GM18873 (cell line): Measurements from ENCODE around the gene SERPINB5.
"Not testable (repeated sequence)": the region's sequence is repeated elsewhere in the genome, so short reads cannot be mapped to it uniquely, and the experiment has no call there.

Source experiments
- ATAC-seq: cut with Tn5 transposase; IDR thresholded peaks from one replicate; pipeline ENCODE4 v1.9.1; 2021; ENCODE audit warnings: mild to moderate bottlenecking, moderate library complexity, moderate number of reproducible peaks; ENCODE audit not compliant: unreplicated experiment, low FRiP score

SERPINB5 gene, protein sequence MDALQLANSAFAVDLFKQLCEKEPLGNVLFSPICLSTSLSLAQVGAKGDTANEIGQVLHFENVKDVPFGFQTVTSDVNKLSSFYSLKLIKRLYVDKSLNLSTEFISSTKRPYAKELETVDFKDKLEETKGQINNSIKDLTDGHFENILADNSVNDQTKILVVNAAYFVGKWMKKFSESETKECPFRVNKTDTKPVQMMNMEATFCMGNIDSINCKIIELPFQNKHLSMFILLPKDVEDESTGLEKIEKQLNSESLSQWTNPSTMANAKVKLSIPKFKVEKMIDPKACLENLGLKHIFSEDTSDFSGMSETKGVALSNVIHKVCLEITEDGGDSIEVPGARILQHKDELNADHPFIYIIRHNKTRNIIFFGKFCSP

DNA sequence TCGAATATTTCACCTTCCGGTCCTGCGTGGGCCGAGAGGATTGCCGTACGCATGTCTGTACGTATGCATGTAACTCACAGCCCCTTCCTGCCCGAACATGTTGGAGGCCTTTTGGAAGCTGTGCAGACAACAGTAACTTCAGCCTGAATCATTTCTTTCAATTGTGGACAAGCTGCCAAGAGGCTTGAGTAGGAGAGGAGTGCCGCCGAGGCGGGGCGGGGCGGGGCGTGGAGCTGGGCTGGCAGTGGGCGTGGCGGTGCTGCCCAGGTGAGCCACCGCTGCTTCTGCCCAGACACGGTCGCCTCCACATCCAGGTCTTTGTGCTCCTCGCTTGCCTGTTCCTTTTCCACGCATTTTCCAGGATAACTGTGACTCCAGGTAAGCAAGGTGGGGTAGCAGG lies at the start of gene SERPINB5:
TSS of gene SERPINB5 (plus strand) at position 291 of the 400 bp plus-strand sequence. CDS start 7,471 bp downstream, outside the sequence.
- ATAC-seq: no peak

DNA sequence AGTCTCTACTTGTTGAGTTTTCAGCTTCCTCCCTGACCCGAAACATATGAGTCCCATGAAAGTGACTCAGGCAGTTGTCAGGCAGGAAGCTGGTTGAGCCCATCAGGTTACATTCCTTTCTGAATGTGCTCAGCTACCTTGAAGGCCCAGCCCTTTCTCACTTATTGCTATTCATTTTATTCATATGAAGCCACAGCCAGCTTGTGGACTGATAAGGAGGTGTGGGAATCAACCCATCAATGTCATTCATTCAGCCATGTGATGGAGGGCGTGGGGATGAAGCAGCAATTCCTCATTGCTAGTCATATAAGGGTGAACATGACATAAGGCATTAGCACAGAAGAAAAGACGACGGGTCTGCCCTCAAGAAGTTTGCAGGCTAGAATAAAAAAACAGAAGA lies 49.2 kb upstream of the SERPINB5 start:
- no peak for ATAC-seq

DNA sequence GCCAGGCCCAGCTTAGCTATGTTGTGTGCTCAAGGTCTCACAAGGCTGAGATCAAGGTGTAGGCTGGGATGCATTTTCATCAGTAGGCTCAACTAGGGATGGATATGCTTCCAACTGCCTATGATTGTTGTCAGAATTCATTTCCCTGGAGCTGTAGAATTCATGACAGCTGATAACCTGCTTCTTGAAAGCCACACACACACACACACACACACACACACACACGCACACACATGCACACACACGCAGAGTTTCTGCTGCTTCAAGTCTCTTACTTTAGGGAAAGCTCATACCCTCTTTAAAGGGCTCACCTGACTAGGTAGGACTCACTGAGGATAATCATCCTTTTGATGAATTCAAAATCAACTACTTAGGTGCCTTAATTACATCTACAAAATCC lies 46.2 kb upstream of the SERPINB5 start:
- no peak for ATAC-seq

DNA sequence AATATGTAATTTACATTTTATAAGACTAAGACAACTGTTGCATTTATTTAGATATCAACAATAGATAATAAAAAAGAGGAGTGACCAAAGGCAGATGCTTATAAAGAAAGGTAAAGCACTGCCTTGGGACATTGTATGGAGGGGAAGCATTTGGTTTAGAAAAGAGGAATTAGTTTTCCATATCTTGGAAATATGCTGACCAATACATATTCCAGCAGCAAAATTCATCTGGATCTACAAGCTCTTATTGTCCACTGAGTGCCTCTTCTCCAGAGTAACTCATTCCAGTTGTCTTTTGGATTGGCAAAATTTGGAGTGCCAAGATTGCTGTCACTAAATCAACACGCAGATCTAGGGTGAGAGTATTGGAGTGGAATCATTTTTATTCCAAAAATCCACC lies 45.6 kb upstream of the SERPINB5 start:
- no peak for ATAC-seq

DNA sequence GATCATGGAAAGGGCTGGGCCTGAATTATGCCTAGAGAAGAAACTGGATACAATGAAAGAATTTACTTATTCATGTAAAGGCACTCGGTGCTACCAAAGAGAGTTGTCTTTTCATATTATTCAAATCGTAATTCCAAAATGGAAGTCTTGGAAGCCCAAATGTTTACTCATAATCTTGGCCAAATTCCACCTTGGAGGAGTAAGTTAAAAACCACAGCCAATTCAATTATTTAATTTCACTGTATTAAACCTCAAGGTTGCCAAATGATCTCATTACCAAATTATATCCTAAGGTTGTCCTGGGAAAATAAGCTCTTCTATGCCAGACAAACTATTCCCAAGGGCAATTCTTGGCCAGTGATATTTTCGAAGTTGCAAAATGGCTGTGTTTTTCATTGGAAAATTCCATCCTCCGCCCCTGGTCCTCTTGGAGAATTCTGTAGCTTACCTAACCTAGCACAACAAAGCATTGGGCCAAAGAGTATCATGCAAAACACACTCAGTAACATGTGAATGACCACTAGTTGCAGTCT lies 43.4 kb upstream of the SERPINB5 start:
- no peak for ATAC-seq

DNA sequence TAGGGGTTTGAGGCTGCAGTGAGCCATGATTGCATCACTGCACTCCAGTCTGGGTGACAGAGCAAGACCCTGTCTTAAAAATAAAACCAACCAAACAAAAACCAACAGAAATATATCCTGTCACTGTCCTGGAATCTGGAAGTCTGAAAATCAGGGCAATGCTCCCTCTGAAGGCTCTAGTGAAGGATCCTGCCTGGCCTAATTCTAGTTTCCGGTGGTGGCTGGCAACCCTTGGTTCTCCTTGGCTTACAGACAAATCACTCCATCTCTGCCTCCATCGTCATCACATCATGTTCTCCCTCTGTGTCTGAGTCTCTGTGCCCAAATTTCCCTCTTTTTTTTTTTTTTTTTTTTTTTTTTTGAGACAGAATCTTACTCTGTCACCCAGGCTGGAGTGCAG lies 38.6 kb upstream of the SERPINB5 start:
- ATAC-seq: no peak

DNA sequence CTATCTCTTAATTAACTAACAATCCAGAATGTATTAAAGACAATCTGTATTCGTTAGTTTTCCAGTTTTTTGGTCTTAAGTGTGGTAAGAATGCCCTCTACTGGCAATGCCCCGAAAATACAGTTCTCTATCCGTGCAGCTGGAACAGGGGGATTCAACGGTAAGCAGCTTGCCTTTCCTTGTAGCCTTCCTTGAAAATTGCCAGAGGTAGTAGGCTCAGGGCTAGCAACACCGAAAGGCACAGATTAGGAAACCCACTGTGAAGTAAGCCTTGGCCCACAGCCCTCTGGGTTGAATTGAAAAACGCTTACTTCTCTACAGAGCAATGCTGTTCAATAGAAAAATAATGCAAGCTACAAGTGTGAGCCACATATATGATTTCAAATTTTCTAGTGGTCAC lies 37.4 kb upstream of the SERPINB5 start:
- no peak for ATAC-seq

DNA sequence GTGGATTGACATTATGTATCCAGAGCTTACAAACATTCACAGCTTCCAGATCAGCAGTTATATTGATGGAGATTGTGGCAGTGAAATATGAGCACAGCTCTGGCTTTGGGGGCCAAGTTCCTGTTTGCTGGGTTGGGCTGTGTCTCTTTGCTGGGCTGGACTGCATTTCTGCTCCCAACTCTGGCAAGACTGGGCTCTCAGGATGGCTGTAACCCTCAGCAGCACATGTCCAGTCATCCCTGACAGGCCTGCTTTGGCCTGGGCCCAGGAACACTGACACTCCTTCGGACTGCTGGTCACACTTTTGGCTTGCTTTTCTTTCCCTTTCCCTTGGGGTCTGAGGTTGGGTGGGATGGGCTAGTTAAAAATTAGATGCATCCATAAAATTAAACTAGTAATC lies 36.5 kb upstream of the SERPINB5 start:
- ATAC-seq: no peak

DNA sequence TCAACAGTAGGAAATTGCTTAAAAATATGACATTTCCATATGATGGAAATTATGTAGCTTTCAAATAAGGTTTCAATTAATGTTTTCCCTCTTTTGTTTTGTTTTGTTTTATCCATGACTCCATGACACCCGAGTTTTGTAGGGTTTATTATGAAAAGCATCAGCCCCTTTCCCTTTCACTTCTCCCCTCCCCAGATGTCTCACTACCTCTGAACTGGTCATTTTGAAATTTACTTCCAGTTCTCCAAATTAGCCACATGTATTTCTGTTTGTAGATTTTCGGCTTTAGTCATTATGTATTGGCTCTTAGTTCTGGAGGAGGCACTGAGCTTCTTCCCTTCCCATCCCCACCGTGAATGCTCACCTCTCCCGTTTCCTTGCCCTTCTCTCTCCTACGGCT lies 35.9 kb upstream of the SERPINB5 start:
- ATAC-seq: no peak

DNA sequence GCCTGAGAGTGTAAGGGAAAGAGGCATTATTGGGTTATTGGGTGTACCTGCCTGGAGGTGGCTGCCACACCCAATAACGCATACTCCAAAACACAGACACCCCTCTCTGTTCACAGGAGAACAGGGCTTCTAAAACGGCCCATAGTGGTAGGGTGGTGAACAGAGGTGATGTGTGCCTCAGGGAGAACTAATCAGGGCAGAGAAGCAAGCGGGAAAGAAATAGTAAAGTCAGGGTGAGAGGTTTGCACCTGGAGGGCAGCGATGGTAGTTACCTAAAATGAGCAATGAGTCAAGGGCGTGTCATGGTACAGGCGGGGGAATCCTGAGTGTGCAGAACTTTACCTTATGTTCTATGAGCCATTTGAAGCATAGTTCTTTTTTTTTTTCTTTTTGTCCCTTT lies 32.9 kb upstream of the SERPINB5 start:
- no peak for ATAC-seq

DNA sequence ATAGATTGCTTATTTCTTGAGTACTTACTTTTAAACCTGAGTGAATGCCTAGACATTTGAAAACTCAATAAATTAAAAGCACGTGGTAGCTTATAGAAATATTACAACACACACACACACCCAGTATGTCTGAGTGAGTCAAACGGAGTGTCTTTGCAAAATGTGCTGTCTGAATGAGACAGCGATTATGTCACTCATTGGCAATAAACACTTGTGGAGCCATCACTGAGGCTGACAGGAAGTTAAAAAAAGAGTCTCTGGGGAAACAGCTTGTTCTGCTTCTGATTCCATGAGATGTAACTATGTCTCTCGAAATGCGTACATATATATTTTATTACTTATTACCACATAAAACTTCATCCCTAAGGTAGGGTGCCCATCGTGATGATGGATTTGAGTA lies 32.2 kb upstream of the SERPINB5 start:
- no peak for ATAC-seq

DNA sequence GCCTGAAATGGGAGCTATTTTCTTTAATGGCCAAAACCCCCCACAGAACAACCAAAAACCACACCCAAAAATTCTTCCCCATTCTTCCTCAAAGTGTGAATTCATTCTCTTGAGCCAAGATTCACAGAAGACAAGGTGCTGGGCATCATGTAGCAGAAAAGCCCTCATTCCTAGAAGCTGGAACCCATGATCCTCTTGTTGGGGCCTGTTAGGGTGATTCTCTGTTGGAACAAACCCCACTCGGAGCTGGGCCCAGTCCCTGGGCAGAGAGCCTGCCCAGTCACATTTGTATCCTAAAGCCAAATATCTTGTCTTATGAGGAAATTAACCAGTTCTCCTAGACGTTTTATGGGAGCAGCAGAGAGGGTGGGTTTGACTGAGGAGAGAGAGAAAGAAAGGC lies 31.7 kb upstream of the SERPINB5 start:
- no peak for ATAC-seq

DNA sequence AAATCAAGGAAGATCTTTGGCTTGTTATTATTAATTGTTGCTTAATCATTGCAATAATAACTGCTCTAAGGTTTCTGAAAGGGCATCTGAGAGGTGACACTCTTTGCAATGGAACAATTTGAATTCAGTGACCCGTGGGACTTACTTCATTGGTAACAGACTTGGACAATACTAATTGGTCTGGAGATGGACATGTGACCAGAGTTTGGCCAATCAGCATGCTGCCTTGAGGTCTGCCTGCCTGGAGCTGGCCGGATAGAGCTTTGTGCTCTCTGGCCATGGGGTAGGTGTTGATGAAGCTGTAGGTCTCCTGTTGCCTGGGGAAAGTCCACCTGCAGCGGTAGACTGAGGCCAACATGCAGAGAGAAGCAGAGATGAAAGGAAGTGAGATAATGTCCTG lies 30.5 kb upstream of the SERPINB5 start:
- no peak for ATAC-seq

DNA sequence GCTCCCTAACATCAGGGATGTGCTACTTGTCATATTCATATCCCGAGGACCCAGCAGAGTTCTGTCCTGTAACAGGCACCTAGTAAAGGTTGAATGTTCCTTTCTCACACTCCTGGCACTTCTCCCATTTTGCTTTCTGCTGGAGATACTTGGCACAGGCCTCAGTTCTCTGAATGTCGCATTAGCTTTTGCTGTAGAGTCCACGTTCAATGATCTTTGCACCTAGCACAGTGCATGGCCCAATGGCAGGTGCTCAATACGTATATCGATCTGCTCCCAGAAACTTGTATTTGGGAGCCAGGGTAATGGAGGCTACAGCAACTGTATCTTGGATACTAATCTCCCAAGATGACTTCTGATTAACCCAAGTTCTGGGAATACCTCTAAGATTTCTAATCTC lies 29.7 kb upstream of the SERPINB5 start:
- no peak for ATAC-seq

DNA sequence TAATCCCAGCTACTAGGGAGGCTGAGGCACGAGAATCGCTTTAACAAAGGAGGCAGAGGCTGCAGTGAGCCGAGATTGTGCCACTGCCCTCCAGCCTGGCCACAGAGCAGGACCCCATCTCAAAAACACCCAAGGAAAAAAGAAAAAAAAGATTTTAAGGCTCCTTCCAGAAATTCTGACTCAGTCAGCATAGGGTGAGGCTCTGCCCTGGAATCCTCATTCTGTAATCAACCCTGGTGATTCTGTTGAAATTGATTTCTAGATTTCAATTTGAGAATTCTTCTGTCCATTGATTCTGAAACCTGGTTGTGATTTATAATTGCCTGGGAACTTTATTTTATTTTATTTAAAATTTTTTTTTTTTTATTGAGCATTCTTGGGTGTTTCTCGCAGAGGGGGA lies 27.3 kb upstream of the SERPINB5 start:
- no peak for ATAC-seq

DNA sequence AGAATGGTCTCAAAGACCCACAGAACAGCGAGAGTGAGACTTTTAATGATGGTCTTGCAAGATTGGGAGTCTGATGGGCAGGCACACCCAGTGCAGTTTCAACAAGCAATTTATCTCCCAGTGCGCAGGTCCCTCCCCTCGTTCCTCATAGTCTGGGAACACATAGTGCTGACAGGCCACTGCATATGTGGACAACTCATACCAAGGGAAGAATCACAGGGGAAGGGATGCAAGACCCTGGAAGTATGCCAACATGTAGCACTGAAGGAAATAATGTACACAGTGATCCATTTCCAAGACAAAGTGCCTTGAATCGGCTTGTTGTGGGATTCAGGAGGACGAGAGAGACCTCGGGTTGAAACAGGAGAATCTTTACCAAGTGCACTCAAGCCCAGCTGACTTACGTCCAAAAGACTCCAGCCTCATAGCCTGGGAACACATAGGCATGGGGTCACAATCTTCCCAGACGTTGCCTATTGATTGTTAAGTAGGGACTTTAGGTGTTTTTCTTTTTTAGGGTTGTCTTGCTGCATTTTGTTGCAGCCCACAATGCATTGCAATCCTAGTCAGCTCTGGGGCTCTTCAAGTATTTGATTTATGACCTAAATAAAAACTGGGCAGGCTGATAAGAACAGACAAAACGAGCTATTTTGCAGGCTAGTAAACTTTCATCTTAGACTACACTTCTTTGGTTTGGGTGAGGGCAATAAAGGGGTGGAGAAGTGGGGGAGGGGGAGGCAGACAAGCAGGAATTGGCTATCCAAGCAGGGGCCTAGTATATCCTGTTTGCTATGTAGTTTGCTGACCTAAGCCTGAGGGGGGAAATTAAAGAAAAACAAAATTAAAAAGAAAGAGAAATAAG lies 24.7 kb upstream of the SERPINB5 start:
- no peak for ATAC-seq

DNA sequence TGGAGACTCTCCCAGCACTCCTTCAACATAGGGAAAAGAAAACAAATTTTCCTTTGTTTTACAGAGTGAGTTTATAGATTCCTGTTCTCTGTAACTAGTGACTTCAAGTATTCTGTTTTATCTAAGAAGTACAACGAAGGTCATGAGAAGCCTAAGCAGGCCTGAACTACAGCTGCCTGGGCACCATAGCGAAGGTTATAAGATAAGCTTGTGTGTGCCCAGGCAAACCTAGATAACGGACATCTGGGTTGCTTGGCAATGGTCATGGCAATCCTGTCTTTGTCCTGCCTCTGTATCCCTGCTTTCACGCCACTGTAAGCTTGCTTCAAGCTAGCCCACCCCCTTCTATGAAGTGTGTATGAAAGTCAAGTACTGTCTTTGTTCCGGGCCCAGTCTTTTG lies 24.0 kb upstream of the SERPINB5 start:
- not testable (repeated sequence) for ATAC-seq

DNA sequence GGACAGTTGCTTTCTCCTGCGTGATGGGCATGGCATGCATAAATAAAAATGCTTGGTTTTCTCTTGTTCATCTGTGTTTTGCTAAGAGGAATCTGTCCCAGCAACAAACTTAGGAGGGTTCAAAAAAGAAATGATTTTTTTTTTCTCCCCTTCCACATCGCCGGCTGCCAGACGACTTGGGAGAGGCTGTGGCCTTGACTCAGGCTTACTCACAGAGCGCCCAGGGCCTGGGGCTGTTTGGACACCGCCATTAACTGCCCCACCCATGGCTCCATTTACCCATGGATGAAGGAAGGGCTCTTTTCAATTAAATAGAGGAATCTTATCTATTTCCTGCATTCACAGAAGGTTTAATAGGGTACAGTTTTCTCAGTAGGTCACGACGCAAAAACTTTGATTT lies 22.3 kb upstream of the SERPINB5 start:
- ATAC-seq: no peak

DNA sequence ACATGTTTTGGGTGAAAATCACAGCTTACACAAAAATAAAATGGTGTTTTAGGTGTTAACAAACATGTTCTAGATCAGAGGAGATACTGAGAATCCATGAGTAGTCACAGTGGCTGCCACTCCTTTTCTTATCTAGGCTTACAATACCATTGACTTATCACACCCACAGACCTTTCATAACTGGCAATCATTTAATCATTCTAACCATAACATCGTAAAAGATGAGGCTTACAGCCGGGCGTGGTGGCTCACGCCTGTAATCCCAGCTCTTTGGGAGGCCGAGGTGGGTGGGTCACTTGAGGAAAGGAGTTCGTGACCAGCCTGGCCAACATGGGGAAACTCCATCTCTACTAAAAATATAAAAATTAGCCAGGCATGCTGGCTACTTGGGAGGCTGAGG lies 18.8 kb upstream of the SERPINB5 start:
- ATAC-seq: no peak

DNA sequence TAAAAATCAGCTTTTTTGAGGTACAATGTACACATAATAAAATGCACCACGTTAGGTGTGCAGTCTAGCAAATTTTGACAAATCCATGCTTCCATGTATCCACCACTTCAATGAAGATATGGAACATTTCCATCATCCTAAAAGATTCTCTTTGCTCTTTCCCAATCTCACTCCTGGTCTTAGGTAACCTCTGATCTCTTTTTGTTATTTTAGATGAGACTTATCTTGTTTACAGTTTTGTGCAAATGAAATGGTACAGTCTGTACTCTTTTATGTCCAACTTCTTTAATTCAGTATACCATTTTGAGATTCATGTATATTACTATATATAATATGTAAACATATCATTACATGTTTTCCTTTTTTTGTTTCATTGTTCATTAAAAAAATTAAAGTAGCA lies 16.3 kb upstream of the SERPINB5 start:
- no peak for ATAC-seq

DNA sequence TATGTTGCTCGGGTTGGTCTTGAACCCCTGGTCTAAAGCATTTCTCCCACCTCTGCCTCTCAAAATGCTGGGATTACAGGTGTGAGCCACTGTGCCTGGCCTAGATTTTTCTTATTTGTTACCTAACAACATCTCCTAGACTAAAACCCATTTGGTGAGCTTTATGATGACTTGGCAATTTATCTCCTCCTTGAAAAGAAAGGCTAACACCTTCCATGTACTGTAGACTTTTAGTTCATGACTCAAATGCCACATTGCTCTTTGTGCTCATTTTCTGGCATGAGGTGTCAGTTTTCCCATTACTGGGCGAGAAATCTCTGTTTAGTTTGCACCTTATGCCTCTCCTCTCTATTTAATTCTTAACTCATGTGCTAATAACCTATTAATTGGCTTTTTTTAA lies 12.3 kb upstream of the SERPINB5 start:
- ATAC-seq: no peak

DNA sequence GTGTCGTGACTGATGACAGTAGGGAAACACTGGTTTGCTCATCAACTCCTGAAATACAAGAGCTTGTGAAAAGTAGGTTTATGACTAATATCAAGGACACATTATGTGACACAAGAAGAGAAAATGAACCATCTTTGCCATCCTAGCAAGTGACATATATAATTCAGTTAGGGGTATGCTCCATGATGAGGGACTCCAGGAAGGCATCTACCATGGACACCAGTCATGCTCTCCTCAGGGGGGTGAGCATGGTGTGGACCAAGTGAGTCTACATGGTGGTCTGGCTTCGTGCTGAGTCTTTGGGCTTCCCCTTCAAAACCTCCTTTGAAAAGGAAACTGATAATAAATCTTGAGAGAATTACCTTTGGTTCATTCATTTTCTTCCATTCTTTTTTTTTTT lies 11.7 kb upstream of the SERPINB5 start:
- ATAC-seq: no peak
